ENCODE measurements around the gene DCAKD.

Gene DCAKD

DNA sequence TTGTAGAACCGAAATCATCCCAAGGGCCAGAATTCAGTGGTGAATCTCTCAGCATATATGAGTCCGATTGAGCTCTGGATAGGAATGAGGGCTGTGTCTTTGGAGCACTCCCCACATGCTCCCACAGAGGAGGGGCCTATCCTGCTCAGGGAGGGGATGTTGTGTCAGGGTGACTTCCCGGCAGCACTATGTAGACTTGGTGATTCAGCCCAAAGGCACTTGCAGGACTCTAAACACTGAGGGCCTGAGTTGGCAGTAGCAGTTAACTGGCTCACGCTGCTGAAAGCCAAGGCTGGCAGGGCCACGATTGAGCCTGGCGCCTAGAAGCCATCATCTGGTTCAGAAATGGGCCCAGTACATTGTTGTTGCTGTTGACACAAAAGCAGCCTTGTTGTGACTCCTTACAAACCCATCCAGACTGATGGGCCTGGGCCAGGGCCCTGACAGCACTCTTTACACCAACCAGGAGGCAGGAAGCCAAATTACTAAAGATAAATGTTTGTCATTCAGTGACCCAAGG, 41.5 kb upstream of the DCAKD start:
- no peaks in the 10 kb centered on the region for H3K79me2 ChIP-seq (ENCODE audit: low read length)
- TF ChIP-seq EZH2phosphoT487 (IDR thresholded peaks at IDR 0.05; ENCODE audit: low read length) (no peak), EZH2 (optimal IDR thresholded peaks at IDR 0.05; ENCODE audit: low read depth, low read length) (no peak)
- TF ChIP-seq, protein P1, sequence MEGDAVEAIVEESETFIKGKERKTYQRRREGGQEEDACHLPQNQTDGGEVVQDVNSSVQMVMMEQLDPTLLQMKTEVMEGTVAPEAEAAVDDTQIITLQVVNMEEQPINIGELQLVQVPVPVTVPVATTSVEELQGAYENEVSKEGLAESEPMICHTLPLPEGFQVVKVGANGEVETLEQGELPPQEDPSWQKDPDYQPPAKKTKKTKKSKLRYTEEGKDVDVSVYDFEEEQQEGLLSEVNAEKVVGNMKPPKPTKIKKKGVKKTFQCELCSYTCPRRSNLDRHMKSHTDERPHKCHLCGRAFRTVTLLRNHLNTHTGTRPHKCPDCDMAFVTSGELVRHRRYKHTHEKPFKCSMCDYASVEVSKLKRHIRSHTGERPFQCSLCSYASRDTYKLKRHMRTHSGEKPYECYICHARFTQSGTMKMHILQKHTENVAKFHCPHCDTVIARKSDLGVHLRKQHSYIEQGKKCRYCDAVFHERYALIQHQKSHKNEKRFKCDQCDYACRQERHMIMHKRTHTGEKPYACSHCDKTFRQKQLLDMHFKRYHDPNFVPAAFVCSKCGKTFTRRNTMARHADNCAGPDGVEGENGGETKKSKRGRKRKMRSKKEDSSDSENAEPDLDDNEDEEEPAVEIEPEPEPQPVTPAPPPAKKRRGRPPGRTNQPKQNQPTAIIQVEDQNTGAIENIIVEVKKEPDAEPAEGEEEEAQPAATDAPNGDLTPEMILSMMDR (IDR thresholded peaks at IDR 0.05; ENCODE audit: low read length) = no peak
- no peak overlapping the region for H3K27ac ChIP-seq (ENCODE audit: low read length)
- no peaks in the 10 kb centered on the region for H3K9me3 ChIP-seq (replicated peaks; ENCODE audit: insufficient read depth, low read length)
- H3K4me3 ChIP-seq (ENCODE audit: low read length) = no peak overlapping the region
- H2AFZ ChIP-seq (ENCODE audit: low read length) = no peak overlapping the region
- peaks cover 6% of the 10 kb centered on the region for H3K36me3 ChIP-seq (replicated peaks; ENCODE audit: insufficient read depth, low read length)
- no peaks in the 10 kb centered on the region for H3K4me1 ChIP-seq (ENCODE audit: low read length)
- H3K27me3 ChIP-seq (replicated peaks; ENCODE audit: insufficient read depth, low read length) = no peaks in the 10 kb centered on the region
- no peak overlapping the region for H3K4me2 ChIP-seq (ENCODE audit: low read depth, low read length)
- H4K20me1 ChIP-seq (ENCODE audit: insufficient read depth, low read length) = no peaks in the 10 kb centered on the region
- H3K9ac ChIP-seq (ENCODE audit: low read length) = no peak overlapping the region
- no peaks in the 10 kb centered on the region for H3K9me2 ChIP-seq (replicated peaks; ENCODE audit: insufficient read depth, low read length)
- H3F3A ChIP-seq (ENCODE audit: insufficient read depth, low read length) = no peaks in the 10 kb centered on the region
- no peak for DNase-seq

DNA sequence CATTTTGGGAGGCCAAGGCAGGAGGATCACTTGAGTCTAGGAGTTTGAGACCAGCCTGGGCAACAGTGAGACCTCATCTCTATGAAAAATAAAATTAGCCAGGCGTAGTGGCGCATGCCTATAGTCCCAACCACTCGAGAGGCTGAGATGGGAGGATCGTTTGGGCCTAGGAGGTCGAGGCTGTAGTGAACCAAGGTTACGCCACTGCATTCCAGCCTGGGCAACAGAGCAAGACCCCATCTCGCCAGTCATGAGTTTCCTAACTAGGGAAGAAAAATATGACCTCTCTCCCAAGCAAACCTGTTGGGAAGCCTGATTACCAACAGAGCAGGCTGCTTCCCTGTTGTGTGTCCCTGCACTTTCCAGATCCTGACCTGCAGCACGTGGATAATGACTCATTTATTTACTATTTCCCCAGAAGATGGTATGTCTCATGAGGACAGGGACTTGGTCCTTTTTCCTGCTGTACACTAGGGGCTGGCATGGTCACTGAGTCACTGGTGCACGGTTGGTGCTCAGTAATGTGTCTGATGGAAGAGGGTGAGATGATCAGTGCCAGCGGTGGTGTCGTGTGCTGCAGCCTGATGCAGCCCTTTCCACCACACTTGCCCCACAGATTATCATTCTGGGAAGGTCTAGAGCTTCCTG, 40.5 kb upstream of the DCAKD start:
- Histone ChIP-seq H3K4me1 (ENCODE audit: low read length) (no peaks in the 10 kb centered on the region), H3K4me3 (ENCODE audit: low read length) (no peak overlapping the region), H3F3A (ENCODE audit: insufficient read depth, low read length) (no peaks in the 10 kb centered on the region), H3K36me3 (replicated peaks; ENCODE audit: insufficient read depth, low read length) (peaks cover 9% of the 10 kb centered on the region), H3K79me2 (ENCODE audit: low read length) (no peaks in the 10 kb centered on the region), H3K9me3 (replicated peaks; ENCODE audit: insufficient read depth, low read length) (no peaks in the 10 kb centered on the region), H4K20me1 (ENCODE audit: insufficient read depth, low read length) (no peaks in the 10 kb centered on the region), H3K27ac (ENCODE audit: low read length) (no peak overlapping the region), H3K27me3 (replicated peaks; ENCODE audit: insufficient read depth, low read length) (no peaks in the 10 kb centered on the region), H2AFZ (ENCODE audit: low read length) (no peak overlapping the region), H3K9me2 (replicated peaks; ENCODE audit: insufficient read depth, low read length) (no peaks in the 10 kb centered on the region), H3K4me2 (ENCODE audit: low read depth, low read length) (no peak overlapping the region), H3K9ac (ENCODE audit: low read length) (no peak overlapping the region)
- no peak for TF ChIP-seq EZH2 (optimal IDR thresholded peaks at IDR 0.05; ENCODE audit: low read depth, low read length)
- TF ChIP-seq, protein P1 (IDR thresholded peaks at IDR 0.05; ENCODE audit: low read length) = no peak
- no peak for TF ChIP-seq EZH2phosphoT487 (IDR thresholded peaks at IDR 0.05; ENCODE audit: low read length)
- DNase-seq = no peak

DNA sequence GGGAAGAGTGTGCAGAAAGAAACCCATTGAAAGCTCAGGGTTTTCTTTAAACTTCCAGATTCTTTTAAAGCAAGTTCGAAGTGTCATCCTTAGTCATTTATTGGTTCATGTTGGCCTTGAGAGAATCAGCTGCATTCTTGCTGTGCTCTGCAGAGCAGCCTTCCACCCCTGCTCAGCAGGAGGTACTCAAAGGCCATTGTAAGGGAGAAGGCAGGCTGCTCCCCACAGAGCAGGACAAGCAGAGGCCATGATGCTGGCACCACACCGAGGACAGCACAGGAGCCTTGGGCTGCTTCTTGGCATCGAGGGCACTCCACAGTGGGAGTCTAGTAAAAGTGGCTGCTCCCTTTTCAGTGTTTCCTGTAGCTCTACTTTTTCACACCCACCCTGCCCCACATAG, 39.3 kb upstream of the DCAKD start:
- no peak overlapping the region for H2AFZ ChIP-seq (ENCODE audit: low read length)
- peaks cover 9% of the 10 kb centered on the region for H3K36me3 ChIP-seq (replicated peaks; ENCODE audit: insufficient read depth, low read length)
- no peak overlapping the region for H3K9ac ChIP-seq (ENCODE audit: low read length)
- TF ChIP-seq, protein P1 (IDR thresholded peaks at IDR 0.05; ENCODE audit: low read length) = no peak
- TF ChIP-seq EZH2 (optimal IDR thresholded peaks at IDR 0.05; ENCODE audit: low read depth, low read length) = no peak
- TF ChIP-seq EZH2phosphoT487 (IDR thresholded peaks at IDR 0.05; ENCODE audit: low read length) = no peak
- no peak overlapping the region for H3K4me2 ChIP-seq (ENCODE audit: low read depth, low read length)
- H4K20me1 ChIP-seq (ENCODE audit: insufficient read depth, low read length) = no peaks in the 10 kb centered on the region
- H3K4me1 ChIP-seq (ENCODE audit: low read length) = no peaks in the 10 kb centered on the region
- no peak overlapping the region for H3K27ac ChIP-seq (ENCODE audit: low read length)
- no peaks in the 10 kb centered on the region for H3K9me2 ChIP-seq (replicated peaks; ENCODE audit: insufficient read depth, low read length)
- H3F3A ChIP-seq (ENCODE audit: insufficient read depth, low read length) = no peaks in the 10 kb centered on the region
- no peaks in the 10 kb centered on the region for H3K9me3 ChIP-seq (replicated peaks; ENCODE audit: insufficient read depth, low read length)
- no peak for DNase-seq
- no peak overlapping the region for H3K4me3 ChIP-seq (ENCODE audit: low read length)
- H3K27me3 ChIP-seq (replicated peaks; ENCODE audit: insufficient read depth, low read length) = no peaks in the 10 kb centered on the region
- 0 out of 2 replicates have a peak, but pooled peaks cover 4% of the 10 kb centered on the region for H3K79me2 ChIP-seq (ENCODE audit: low read length)

Data from MM.1S (cell line).